HG02938 (cell line): Measurements from ENCODE around the gene TLCD3B.
"Not testable (repeated sequence)": the region's sequence is repeated elsewhere in the genome, so short reads cannot be mapped to it uniquely, and the experiment has no call there.

ENCODE experiments used
- ATAC-seq: cut with Tn5 transposase; IDR thresholded peaks from one replicate; pipeline ENCODE4 v1.9.1; 2021; ENCODE audit warnings: mild to moderate bottlenecking, moderate library complexity; ENCODE audit not compliant: unreplicated experiment

The TLCD3B gene

GRCh38 chr16:30063278-30063892, 32.3 kb upstream of the TLCD3B start:
- no peak for ATAC-seq

GRCh38 chr16:30060836-30061554, 29.9 kb upstream of the TLCD3B start:
- ATAC-seq, result no peak

GRCh38 chr16:30060346-30060745, 29.3 kb upstream of the TLCD3B start:
- ATAC-seq, result no peak

GRCh38 chr16:30054959-30055553, 24.0 kb upstream of the TLCD3B start:
- no peak for ATAC-seq

GRCh38 chr16:30054451-30054850, 23.4 kb upstream of the TLCD3B start:
- no peak for ATAC-seq

GRCh38 chr16:30053376-30054015, 22.4 kb upstream of the TLCD3B start:
- no peak for ATAC-seq

- ATAC-seq, result peak; percentile 62
These were observed 21.8 kb upstream of the TLCD3B start for GRCh38 chr16:30052671-30053372.

- ATAC-seq, result no peak
These were observed 20.4 kb upstream of the TLCD3B start for GRCh38 chr16:30051518-30051917.

- no peak for ATAC-seq
These were observed 18.8 kb upstream of the TLCD3B start for GRCh38 chr16:30049871-30050270.

GRCh38 chr16:30046588-30046987, 15.5 kb upstream of the TLCD3B start:
- no peak for ATAC-seq

- ATAC-seq, result no peak
These were observed 15.1 kb upstream of the TLCD3B start for GRCh38 chr16:30046178-30046577.

- no peak for ATAC-seq
These were observed 10.8 kb upstream of the TLCD3B start for GRCh38 chr16:30041841-30042240.

GRCh38 chr16:30040690-30041089, 9.6 kb upstream of the TLCD3B start:
- not testable (repeated sequence) for ATAC-seq

- ATAC-seq, result no peak
These were observed 9.2 kb upstream of the TLCD3B start for GRCh38 chr16:30040221-30040620.

- no peak for ATAC-seq
These were observed 2.2 kb upstream of the TLCD3B start for GRCh38 chr16:30033270-30033669.

GRCh38 chr16:30032083-30032819, 1.2 kb upstream of the TLCD3B start:
- no peak for ATAC-seq

- ATAC-seq, result no peak
These were observed 427 bp upstream of the TLCD3B start for GRCh38 chr16:30031477-30031918.

- ATAC-seq, result no peak
These were observed 923 bp downstream of the TLCD3B start for GRCh38 chr16:30030011-30030685.

- ATAC-seq, result no peak
These were observed 2.5 kb downstream of the TLCD3B start for GRCh38 chr16:30028438-30029076.
